Measurements from ENCODE around the gene HNRNPF. TPM values are rescaled to one million over a fixed set of nuclear protein-coding genes. Genes with fewer than 3 reads are reported as not detected.
A peak's percentile ranks its signal among the peaks of the same experiment; 100 is the strongest.

Gene HNRNPF
- total RNA-seq, 6 donors from 2014 or later: 80.7 to 225 (median 177) TPM

DNA sequence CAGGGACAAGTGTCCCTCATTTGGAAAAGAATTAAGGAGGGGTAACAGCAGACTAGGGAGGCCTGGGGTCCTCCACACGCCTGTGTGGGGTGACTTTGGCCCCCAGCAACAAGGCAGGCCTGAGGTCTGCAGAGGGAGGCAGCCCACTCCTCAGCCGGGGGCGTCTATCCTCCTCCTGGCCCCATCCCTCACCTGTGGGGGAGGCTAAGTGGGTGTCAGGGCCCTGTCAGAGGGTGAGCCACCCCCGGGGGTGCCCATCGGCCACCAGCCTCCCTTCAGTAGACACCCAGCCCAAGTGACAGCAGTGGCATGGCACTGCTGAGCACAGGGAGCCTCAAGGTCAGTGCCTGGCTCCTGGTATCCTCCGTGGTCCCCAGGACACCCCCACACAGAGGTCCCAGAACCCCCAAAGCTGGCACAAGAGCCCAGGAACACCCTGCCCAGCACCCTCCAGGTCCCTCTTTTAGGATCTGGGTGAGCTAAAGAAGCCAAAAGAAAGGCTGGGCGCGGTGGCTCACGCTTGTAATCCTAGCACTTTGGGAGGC is 38.2 kb downstream of the HNRNPF start:
- no peaks in the 10 kb centered on the region for H3K9me3 ChIP-seq
- H3K4me3 ChIP-seq: no peak overlapping the region
- WGBS, 2 donors: 88% methylated on average over 4 to 6 of the region's 9 CpGs
- DNase-seq (no peak), ATAC-seq (ENCODE audit: low FRiP score in 2 of 2) (no peak)
- H3K4me1 ChIP-seq: no peaks in the 10 kb centered on the region
- no peaks in the 10 kb centered on the region for H3K27me3 ChIP-seq
- TF ChIP-seq POLR2AphosphoS5 (IDR thresholded peaks at IDR 0.05): no peak
- TF ChIP-seq, protein P1, sequence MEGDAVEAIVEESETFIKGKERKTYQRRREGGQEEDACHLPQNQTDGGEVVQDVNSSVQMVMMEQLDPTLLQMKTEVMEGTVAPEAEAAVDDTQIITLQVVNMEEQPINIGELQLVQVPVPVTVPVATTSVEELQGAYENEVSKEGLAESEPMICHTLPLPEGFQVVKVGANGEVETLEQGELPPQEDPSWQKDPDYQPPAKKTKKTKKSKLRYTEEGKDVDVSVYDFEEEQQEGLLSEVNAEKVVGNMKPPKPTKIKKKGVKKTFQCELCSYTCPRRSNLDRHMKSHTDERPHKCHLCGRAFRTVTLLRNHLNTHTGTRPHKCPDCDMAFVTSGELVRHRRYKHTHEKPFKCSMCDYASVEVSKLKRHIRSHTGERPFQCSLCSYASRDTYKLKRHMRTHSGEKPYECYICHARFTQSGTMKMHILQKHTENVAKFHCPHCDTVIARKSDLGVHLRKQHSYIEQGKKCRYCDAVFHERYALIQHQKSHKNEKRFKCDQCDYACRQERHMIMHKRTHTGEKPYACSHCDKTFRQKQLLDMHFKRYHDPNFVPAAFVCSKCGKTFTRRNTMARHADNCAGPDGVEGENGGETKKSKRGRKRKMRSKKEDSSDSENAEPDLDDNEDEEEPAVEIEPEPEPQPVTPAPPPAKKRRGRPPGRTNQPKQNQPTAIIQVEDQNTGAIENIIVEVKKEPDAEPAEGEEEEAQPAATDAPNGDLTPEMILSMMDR (IDR thresholded peaks at IDR 0.05): no peak
- TF ChIP-seq EP300 (IDR thresholded peaks at IDR 0.05): no peak
- TF ChIP-seq POLR2A (IDR thresholded peaks at IDR 0.05): no peak
- no peak overlapping the region for H3K27ac ChIP-seq
- H3K36me3 ChIP-seq: no peaks in the 10 kb centered on the region

GRCh38 chr10:43369921-43370320 is 39.1 kb downstream of the HNRNPF start:
- no peak overlapping the region for H3K27ac ChIP-seq

DNA sequence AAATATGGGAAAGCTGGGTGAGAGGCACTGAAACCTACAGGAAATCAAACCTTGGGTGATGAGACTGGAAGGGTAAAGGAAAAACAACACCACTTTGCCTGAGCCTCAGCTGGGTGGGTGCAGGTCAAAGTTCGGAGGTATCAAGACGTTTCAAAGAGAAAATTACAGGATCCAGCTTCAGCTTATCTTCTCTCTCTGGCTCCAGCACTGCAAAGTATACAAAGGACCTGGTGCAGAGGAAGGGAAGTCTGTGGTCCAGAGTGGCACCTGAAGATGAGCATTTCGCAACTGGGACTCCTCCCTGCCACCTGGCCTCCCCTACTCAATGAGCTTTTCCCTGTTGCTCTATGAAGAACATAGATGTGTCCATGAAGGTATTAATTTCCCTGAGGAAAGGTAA is 44.0 kb downstream of the HNRNPF start:
- DNase-seq: no peak
- H3K9me3 ChIP-seq: no peaks in the 10 kb centered on the region
- H3K4me1 ChIP-seq: peaks cover 3 to 13% (median 10%) of the 10 kb centered on the region in 4 donors
- H3K4me3 ChIP-seq: no peak overlapping the region
- 61 to 73% methylated on average over 3 of the region's 3 CpGs for WGBS, 2 donors
- ATAC-seq (ENCODE audit: low FRiP score in 2 of 2): no peak
- H3K27me3 ChIP-seq: no peaks in the 10 kb centered on the region
- no peak overlapping the region for H3K27ac ChIP-seq
- TF ChIP-seq EP300 (IDR thresholded peaks at IDR 0.05) (no peak), POLR2AphosphoS5 (IDR thresholded peaks at IDR 0.05) (no peak), POLR2A (IDR thresholded peaks at IDR 0.05) (no peak)
- TF ChIP-seq, protein P1 (IDR thresholded peaks at IDR 0.05): no peak
- H3K36me3 ChIP-seq: no peaks in the 10 kb centered on the region

More at GRCh38 chr10:43369921-43370320, 39.1 kb downstream of the HNRNPF start:
- Histone ChIP-seq H3K36me3 (no peaks in the 10 kb centered on the region), H3K27me3 (no peaks in the 10 kb centered on the region), H3K4me3 (no peak overlapping the region), H3K4me1 (no peaks in the 10 kb centered on the region), H3K9me3 (no peaks in the 10 kb centered on the region)
- WGBS, 2 donors: 95 to 98% methylated on average over 4 of the region's 4 CpGs
- no peak for ATAC-seq (ENCODE audit: low FRiP score in 2 of 2)
- no peak for DNase-seq
- no peak for TF ChIP-seq POLR2AphosphoS5 (IDR thresholded peaks at IDR 0.05)
- TF ChIP-seq, protein P1 (IDR thresholded peaks at IDR 0.05): no peak
- TF ChIP-seq EP300 (IDR thresholded peaks at IDR 0.05): no peak
- TF ChIP-seq POLR2A (IDR thresholded peaks at IDR 0.05): no peak

DNA sequence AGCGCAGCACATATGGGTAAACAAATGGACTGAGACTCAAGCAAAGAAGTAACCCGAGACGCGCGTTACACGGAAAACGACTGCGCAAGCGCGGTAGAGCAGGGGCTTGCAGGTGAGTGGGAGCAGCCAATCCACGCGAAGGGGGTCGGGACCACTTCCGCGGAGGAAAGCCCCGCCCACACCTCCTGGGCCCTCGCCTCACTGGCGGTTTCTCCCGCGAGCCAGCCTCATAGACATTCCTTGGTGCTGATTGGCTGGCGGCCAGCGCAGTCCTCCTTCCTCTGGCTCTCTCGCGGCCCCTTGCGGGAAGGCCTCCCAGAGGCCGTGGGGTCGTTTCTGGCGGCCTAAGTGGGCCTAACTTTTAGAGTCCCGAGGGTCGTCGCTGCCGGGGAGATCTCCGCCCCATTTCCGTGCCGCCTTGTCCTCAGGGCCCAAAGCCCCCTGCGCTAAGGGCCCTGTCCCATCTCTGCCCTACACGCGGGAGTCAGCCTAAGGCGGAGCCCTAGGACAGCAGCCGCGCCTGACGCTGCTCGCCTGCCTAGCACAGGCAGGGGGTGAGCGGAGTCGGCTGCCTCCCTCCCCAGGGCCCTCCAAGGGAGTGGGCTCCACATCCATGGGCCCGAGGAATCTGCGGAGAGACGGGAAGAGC is 46.7 kb downstream of the HNRNPF start:
- Histone ChIP-seq H3K4me3 (peak overlapping the region; percentile 39 to 68 (median 61)), H3K4me1 (peaks cover 3 to 13% (median 10%) of the 10 kb centered on the region in 4 donors), H3K27me3 (no peaks in the 10 kb centered on the region), H3K36me3 (no peaks in the 10 kb centered on the region), H3K27ac (peak overlapping the region; percentile 77 to 88 (median 82)), H3K9me3 (no peaks in the 10 kb centered on the region)
- 1 to 9% methylated on average over 20 to 32 of the region's 48 CpGs for WGBS, 2 donors
- ATAC-seq (ENCODE audit: low FRiP score in 2 of 2) (peak; percentile 97 to 98), DNase-seq (peak; percentile 95 to 100)
- TF ChIP-seq POLR2AphosphoS5 (IDR thresholded peaks at IDR 0.05) (peak in 1 of 2 donors; percentile 48), POLR2A (IDR thresholded peaks at IDR 0.05) (peak in 2 of 4 donors; percentile 59 to 78), EP300 (IDR thresholded peaks at IDR 0.05) (no peak)
- TF ChIP-seq, protein P1 (IDR thresholded peaks at IDR 0.05): peak in 5 of 6 experiments; percentile 35 to 66 (median 48)
